Effector CD4-positive, alpha-beta T cell (primary cell): ENCODE data around the gene CKLF.

Source experiments
- DNase-seq: peaks from one replicate; pipeline ENCODE4 v3.0.0-alpha.2; 2020

Gene CKLF

GRCh38 chr16:66517586-66518263 lies 34.7 kb upstream of the CKLF start:
- DNase-seq = no peak

- DNase-seq = no peak
Observed at GRCh38 chr16:66519482-66520373, 32.6 kb upstream of the CKLF start.

DNA sequence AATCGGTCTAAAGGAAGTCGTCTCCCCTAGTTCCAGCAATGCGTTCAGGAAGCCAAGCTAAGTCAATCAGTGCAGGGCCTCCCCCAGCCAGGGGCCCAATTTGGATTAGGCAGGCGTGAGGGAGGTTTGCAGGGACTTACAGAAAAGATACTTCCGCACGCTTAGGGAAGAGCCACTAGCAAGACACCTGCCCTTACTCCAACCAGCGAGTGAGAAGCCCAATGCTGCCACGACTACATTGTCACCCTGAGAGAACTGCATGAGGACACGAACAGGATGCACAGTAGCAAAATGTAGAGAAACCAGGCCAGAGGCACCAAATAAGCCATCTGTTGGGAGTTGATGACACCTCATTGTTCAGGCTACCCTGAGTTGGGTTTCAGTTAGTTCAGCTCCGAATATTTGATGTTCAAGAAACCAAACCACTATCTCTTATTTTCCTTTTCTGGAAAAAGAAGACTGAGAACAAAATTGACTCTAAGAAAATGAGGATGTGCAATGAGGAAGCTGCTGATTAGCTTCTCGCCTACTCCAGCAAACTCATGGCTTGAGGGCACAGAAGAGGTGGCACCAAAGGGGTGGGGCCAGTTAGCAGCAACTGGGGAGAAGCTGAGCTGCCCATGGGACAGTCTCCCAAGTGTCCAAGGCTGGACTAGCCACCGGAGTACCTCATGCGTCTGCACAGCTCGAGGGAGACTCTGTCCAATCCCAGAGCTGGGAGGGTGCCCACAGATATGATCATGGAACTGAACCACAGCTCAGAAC lies 31.8 kb upstream of the CKLF start:
- no peak for DNase-seq

- no peak for DNase-seq
Observed at GRCh38 chr16:66521252-66521713, 31.1 kb upstream of the CKLF start.

DNA sequence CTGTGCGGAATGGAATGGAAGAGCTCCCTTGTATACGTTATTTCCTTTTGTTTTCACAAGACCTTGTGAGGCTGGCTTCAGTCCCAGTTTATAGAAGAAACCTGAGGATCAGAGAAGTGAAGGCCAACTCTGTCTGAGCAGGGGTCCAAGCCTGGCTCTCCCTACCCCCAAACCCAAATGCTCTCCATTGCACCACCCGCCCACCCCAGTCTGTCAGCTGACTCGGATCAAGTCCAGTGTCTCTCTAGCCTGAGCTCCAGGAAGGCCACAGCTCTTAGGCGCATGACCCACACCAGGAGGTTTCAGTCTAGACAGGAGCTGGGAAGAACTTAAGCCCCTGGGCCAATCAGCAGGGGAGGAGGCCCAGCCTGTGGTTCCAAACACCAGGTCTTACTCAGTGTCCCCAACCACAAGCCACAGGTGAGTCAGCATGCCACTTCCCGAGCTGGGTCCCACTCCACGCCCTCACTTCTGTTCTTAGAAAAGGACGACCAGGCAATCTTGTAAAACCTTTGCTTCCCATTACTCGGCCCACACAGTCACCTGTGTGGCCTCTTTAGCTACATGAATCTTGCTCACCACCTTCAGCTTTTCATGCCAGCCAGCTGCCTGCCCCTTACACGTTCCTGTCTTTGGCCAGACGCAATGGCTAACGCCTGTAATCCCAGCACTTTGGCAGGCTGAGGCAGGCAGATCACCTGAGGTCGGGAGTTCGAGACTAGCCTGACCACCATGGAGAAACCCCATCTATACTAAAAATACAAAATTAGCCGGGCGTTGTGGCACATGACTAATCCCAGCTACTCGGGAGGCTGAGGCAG lies 30.2 kb upstream of the CKLF start:
- peak; percentile 76 for DNase-seq

DNA sequence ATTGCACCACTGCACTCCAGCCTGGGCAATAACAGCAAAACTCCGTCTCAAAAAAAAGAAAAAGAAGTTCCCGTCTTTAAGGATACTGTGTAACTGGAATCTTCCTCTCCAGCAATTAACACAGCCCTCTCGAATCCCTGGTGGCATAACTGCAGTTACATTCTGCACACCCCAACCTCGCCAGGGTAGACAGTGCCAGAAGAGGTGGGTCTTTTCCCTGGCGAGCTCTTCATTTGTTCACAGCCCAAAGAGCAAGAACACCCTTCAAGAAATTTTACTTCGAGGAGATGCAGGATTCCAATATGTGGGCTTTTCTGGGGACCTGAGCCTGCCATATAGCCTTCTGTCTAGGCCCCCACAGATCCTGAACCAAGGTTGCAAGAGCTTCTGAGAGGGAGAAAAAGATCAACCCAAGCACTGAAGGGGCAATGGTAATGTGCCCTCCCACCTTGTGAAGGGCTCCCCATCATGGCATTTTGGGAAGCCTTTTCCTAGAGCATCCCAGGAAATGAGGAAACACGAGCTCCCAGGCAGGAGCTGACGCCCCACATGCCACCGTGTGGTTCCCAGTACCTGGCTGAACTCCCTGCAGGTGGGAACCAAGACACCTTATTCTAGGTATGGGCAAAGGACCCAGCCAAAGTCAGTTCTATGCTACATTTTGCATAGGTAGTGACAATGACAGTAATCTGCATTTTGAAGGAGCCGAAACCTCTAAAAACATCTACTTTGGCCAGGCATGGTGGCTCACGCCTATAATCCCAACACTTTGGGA lies 29.4 kb upstream of the CKLF start:
- DNase-seq = no peak

- DNase-seq = peak; percentile 20
Observed at GRCh38 chr16:66523861-66524354, 28.5 kb upstream of the CKLF start.

DNA sequence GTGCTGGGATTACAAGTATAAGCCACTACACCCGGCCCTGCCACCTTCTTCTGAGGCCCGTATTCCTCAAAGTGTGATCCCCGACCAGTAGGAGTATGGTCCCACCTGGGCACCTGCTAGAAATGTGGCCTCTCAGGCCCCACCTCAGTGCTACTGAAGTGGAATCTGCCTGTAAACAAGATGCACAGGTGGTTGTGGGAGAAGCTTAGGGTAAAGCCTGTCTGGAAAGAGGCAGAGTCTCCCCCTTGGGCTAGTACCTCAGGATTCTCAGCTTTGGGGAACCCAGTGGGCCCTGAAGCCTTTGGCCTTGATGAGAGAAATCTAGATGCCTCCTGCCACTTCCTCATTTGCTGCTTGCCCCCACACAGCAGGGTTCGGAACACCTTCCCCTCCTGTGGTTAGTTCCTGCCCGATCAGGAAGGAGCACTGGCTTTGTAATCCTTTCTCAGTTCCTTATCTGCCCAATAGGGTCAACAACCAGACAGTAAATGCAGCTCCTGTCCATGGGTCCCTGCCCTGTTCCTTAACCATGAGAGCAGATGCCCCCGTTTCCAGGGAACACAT lies 27.7 kb upstream of the CKLF start:
- no peak for DNase-seq

- DNase-seq = no peak
Observed at GRCh38 chr16:66525396-66526180, 26.8 kb upstream of the CKLF start.

- no peak for DNase-seq
Observed at GRCh38 chr16:66528294-66528693, 24.1 kb upstream of the CKLF start.

DNA sequence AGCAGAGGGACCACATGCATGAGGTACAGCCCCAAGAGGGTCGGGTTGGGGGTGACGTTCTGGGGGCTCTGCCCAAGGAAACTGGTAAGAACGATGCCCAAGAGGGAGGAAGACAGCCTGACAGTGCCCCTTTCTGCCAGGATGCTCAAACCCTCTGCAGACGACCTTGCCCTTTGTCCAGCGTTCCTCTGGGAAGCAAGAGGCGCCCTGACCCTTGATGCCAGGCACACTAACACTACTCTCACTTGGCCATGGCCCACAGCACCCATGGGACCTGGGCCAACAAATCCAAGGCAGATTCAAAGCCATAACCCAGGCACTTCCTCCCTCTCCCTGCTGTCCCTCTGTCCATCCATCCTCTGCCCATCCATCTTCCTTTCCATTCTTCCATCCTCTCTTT lies 22.9 kb upstream of the CKLF start:
- no peak for DNase-seq

DNA sequence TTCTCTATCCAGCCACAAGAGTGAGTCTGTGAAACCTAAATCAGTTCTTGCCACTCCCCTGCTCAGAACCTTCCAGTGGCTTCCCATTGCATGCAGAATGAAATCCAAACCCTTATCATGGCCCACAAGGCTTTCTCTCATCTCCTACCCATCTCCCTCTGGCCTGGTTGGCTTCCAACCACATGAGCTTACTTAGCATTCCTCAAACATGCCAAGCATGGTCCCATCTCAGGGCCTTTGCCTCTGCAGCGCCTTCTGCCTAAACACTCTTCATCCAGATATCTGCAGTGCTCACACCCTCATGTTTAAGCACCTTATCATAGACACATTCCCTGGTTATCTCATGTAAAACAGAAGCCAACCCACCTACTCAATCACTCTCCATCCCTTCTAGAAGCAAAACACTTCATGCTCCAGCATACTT lies 18.0 kb upstream of the CKLF start:
- no peak for DNase-seq

GRCh38 chr16:66536525-66536924 lies 15.9 kb upstream of the CKLF start:
- no peak for DNase-seq

DNA sequence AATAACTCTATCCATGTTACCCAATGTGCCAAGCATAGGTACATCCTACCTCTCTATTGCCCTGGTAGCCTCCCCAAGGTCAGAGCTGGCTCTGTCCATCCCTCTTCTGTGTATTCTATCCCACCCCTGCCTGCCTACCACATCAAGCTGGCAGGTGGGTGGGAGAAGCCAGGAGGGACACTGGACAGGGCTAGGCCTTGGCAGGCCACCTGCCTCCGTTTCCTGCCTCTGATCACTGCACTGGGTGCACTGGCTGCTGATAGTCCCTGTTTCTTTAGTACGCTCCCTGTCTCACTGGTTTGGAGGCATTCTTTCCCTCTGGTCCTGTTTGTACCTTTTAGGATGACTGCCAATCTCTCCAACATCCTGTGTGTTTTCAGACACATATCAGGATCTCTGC lies 15.1 kb upstream of the CKLF start:
- no peak for DNase-seq

DNA sequence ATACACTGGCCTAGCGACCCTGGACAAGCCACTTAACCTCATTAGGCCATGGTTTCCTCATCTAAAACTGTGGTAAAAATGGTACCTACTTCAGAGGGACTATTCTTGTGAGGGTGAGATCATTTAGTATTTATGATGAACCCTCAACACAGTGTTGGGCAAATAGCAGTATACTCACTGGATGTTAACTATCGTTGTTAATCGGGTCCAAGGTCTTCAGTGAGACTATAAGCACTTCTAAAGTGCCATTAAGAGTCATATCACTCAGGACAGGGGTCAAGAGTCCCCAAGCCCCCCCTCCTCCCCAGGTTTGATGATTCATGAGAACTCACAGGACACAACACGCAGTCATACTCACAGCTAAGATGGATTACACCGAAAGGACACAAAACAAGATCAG lies 13.5 kb upstream of the CKLF start:
- DNase-seq = no peak

DNA sequence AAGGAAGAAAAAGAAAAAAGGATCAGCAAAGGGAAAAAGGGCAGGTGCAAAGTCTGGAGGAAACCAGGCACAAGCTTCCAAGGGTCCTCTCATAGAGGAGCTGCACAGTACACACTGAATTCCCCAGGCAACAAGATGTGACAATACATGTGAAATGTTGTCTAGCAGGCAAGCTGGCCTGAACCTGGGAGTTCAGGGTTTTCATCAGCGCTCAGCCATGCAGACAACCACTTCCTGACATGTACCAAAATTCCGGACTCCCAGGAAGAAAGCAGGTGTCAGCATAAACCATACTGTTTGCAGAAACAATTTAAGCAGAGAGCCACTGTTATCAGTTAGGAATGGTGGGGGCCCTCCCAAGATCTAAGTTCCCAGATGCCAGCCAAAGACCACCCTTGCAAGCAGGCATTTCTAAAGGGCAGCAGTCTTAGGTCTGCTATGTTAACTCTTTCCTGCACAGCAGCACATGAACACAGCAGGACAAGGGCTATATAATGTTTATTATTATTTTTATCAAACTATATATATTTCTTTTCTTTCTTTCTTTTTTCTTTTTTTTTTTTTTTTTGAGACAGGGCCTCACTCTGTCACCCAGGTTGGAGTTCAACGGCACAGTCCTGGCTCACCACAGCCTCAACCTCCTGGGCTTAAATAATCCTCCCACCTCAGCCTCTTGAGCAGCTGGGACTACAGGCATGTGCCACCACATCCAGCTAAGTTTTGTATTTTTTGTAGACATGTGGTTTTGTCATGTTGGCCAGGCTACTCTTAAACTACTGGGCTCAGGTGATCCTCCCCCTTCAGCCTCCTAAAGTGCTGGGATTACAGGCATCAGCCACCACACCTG lies 12.5 kb upstream of the CKLF start:
- DNase-seq = no peak

DNA sequence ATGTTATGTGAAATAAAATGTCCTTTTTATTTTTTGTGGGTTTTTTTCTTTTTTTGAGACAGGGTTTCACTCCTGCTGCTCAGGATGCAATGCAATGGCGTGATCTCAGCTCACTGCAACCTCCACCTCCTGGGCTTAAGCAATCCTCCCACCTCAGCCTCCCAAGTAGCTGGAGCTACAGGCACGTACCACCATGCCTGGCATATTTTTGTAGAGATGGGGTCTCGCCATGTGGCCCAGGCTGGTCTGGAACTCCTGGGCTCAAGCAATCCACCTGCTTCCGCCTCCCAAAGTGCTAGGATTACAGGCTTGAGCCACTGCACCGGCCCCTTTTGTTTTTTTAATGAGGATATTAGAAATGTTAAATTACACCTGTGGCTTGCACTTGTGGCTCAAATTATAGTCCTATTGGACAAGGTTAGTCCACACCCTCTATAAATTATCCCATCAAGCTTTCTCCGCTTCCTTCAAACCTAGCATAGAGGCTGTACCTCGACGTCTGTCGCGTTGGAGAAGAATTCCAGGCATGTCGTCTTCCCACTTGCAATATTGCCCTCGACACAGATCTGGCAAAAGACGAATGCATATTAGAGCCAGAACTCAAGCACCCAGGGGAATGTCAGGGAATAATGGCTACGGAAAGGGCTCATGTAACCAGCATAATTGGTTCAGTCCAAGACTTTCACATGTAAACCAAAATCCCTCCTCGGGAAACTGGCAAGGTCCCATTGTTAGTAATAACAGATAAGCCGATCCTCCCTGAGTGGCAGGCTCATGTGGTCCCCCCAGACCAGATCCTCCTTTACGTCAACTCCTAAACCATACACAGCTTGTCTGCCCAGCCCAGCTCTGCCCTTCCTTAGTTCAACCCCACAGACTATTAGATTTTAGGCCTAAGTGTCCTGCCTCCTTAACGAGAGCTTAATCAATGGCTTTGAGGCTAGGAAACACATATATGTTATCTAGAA lies 10.7 kb upstream of the CKLF start:
- DNase-seq = no peak

DNA sequence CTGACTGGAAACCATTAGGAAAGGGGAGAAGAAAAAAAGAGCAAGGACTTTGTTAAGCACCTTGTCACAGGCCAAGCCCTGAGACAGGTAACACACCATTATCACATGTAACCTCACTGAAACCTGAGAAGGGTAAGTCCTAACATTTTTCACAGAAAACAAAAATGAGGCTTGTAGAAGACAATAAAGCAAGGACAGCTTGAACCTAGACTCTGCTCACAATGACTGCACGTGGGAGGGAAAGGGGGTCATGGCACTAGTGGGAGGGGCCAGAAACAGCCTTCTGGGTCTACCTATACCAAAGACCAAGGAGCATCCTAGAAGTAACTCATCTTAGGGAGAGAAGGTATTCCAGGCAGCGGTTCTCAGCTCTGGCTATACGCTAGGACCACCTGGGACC lies 10.0 kb upstream of the CKLF start:
- no peak for DNase-seq
